Parathyroid adenoma (tissue), 2 donors: ENCODE results near the gene OSBP.
A peak's percentile ranks its signal among the peaks of the same experiment; 100 is the strongest.

Experiments used
- H2AFZ ChIP-seq: fragments of 300-600 bp; sonication (generic); one replicate; pipeline ENCODE4 v1.7.0; 2017; ENCODE audit warnings: antibody characterized with exemption, mild to moderate bottlenecking
- H3K27ac ChIP-seq: fragments of 300-600 bp; sonication (generic); one replicate; pipeline ENCODE4 v1.7.0; 2017
- H3K27me3 ChIP-seq: fragments of 300-600 bp; sonication (generic); one replicate; pipeline ENCODE4 v1.7.0; 2017; ENCODE audit warnings: low read length; ENCODE audit not compliant: control insufficient read depth, insufficient read depth
- H3K36me3 ChIP-seq: fragments of 300-600 bp; sonication (generic); one replicate; pipeline ENCODE4 v1.7.0; 2017; ENCODE audit warnings: low read length; ENCODE audit not compliant: control insufficient read depth, insufficient read depth
- H3K4me1 ChIP-seq: fragments of 300-600 bp; sonication (generic); one replicate; pipeline ENCODE4 v1.7.0; 2017; ENCODE audit warnings: control low read depth
- H3K4me2 ChIP-seq: fragments of 300-600 bp; sonication (generic); one replicate; pipeline ENCODE4 v1.7.0; 2017; ENCODE audit warnings: low read length
- H3K4me3 ChIP-seq: fragments of 300-600 bp; sonication (generic); one replicate; pipeline ENCODE4 v1.7.0; 2017; ENCODE audit warnings: low read depth, low read length
- H3K79me2 ChIP-seq: fragments of 300-600 bp; sonication (generic); one replicate; pipeline ENCODE4 v1.7.0; 2017; ENCODE audit warnings: control low read depth
- H3K9ac ChIP-seq: fragments of 300-600 bp; sonication (generic); one replicate; pipeline ENCODE4 v1.7.0; 2017; ENCODE audit warnings: mild to moderate bottlenecking
- H3K9me3 ChIP-seq: fragments of 300-600 bp; sonication (generic); one replicate; pipeline ENCODE4 v1.7.0; 2017; ENCODE audit warnings: low read length; ENCODE audit not compliant: control insufficient read depth
- CTCF ChIP-seq: fragments of 300-600 bp; sonication (generic); IDR thresholded peaks from one replicate; pipeline ENCODE4 v1.7.0; 2017; ENCODE audit warnings: antibody characterized with exemption, mild to moderate bottlenecking
- donor health status: primary hyperparathyroidism.

The OSBP gene

GRCh38 chr11:59562292-59562691 is 53.3 kb downstream of the OSBP start:
- no peak for TF ChIP-seq CTCF
- Histone ChIP-seq H3K9me3 (no peaks in the 10 kb centered on the region), H3K27ac (no peak overlapping the region), H2AFZ (no peak overlapping the region), H3K9ac (no peak overlapping the region), H3K27me3 (no peaks in the 10 kb centered on the region), H3K4me1 (peaks cover 2% of the 10 kb centered on the region), H3K36me3 (no peaks in the 10 kb centered on the region), H3K79me2 (no peaks in the 10 kb centered on the region), H3K4me3 (no peak overlapping the region), H3K4me2 (no peak overlapping the region)

GRCh38 chr11:59560702-59561473 is 54.7 kb downstream of the OSBP start:
- Histone ChIP-seq H3K27ac (peak overlapping the region; percentile 88), H3K4me2 (peak overlapping the region; percentile 85), H3K79me2 (no peaks in the 10 kb centered on the region), H3K9ac (no peak overlapping the region), H3K9me3 (no peaks in the 10 kb centered on the region), H3K27me3 (no peaks in the 10 kb centered on the region), H3K4me3 (peak overlapping the region; percentile 82), H2AFZ (peak overlapping the region; percentile 98), H3K36me3 (no peaks in the 10 kb centered on the region), H3K4me1 (peaks cover 2% of the 10 kb centered on the region)
- no peak for TF ChIP-seq CTCF

GRCh38 chr11:59560290-59560701 is 55.3 kb downstream of the OSBP start:
- H3K36me3 ChIP-seq = no peaks in the 10 kb centered on the region
- peaks cover 2% of the 10 kb centered on the region for H3K4me1 ChIP-seq
- H3K4me2 ChIP-seq = peak overlapping the region; percentile 85
- no peaks in the 10 kb centered on the region for H3K27me3 ChIP-seq
- H2AFZ ChIP-seq = peak overlapping the region; percentile 98
- TF ChIP-seq CTCF = no peak
- no peaks in the 10 kb centered on the region for H3K9me3 ChIP-seq
- H3K4me3 ChIP-seq = peak overlapping the region; percentile 82
- no peaks in the 10 kb centered on the region for H3K79me2 ChIP-seq
- H3K27ac ChIP-seq = peak overlapping the region; percentile 88
- H3K9ac ChIP-seq = no peak overlapping the region

GRCh38 chr11:59559886-59560285 is 55.7 kb downstream of the OSBP start:
- no peaks in the 10 kb centered on the region for H3K79me2 ChIP-seq
- no peaks in the 10 kb centered on the region for H3K27me3 ChIP-seq
- H3K4me1 ChIP-seq = peaks cover 2% of the 10 kb centered on the region
- no peak overlapping the region for H3K4me3 ChIP-seq
- no peaks in the 10 kb centered on the region for H3K9me3 ChIP-seq
- H3K9ac ChIP-seq = no peak overlapping the region
- TF ChIP-seq CTCF = no peak
- H3K27ac ChIP-seq = peak overlapping the region; percentile 88
- H2AFZ ChIP-seq = no peak overlapping the region
- H3K36me3 ChIP-seq = no peaks in the 10 kb centered on the region
- H3K4me2 ChIP-seq = no peak overlapping the region

- no peak for TF ChIP-seq CTCF
- Histone ChIP-seq H3K4me2 (no peak overlapping the region), H3K9me3 (no peaks in the 10 kb centered on the region), H3K27me3 (no peaks in the 10 kb centered on the region), H3K4me1 (peaks cover 2% of the 10 kb centered on the region), H3K79me2 (no peaks in the 10 kb centered on the region), H3K36me3 (no peaks in the 10 kb centered on the region), H2AFZ (no peak overlapping the region), H3K27ac (no peak overlapping the region), H3K4me3 (no peak overlapping the region), H3K9ac (no peak overlapping the region)
Measured at GRCh38 chr11:59558270-59558643, 57.3 kb downstream of the OSBP start.
